ENCODE measurements around the gene PTBP2.

The PTBP2 gene

GRCh38 chr1:96708482-96708881 lies 13.1 kb upstream of the PTBP2 start:
- H3K27ac ChIP-seq (ENCODE audit: low read length), result no peak overlapping the region
- no peaks in the 10 kb centered on the region for H3K36me3 ChIP-seq (ENCODE audit: control insufficient read depth, insufficient read depth, low read length)
- no CpG with 5 or more reads among the region's 4 CpGs for WGBS (ENCODE audit: insufficient coverage, insufficient read length)
- no peaks in the 10 kb centered on the region for H3K4me1 ChIP-seq (ENCODE audit: control insufficient read depth, insufficient read depth, low read length)
- no peaks in the 10 kb centered on the region for H3K27me3 ChIP-seq (ENCODE audit: control insufficient read depth, insufficient read depth, low read length)
- DNase-seq (ENCODE audit: low read depth, low spot score), result no peak
- H3K4me3 ChIP-seq (ENCODE audit: low read length), result no peak overlapping the region
- H3K9me3 ChIP-seq (ENCODE audit: control insufficient read depth, insufficient read depth, low read length), result no peaks in the 10 kb centered on the region

GRCh38 chr1:96710708-96711477 lies 10.7 kb upstream of the PTBP2 start:
- no peaks in the 10 kb centered on the region for H3K4me1 ChIP-seq (ENCODE audit: control insufficient read depth, insufficient read depth, low read length)
- WGBS (ENCODE audit: insufficient coverage, insufficient read length), result no CpG with 5 or more reads among the region's 4 CpGs

GRCh38 chr1:96713649-96714048 lies 7.9 kb upstream of the PTBP2 start:
- WGBS (ENCODE audit: insufficient coverage, insufficient read length), result no CpG with 5 or more reads among the region's 3 CpGs
- no peak overlapping the region for H3K4me3 ChIP-seq (ENCODE audit: low read length)

More at GRCh38 chr1:96710708-96711477, 10.7 kb upstream of the PTBP2 start:
- H3K27me3 ChIP-seq (ENCODE audit: control insufficient read depth, insufficient read depth, low read length), result no peaks in the 10 kb centered on the region
- no peak for DNase-seq (ENCODE audit: low read depth, low spot score)
- no peaks in the 10 kb centered on the region for H3K9me3 ChIP-seq (ENCODE audit: control insufficient read depth, insufficient read depth, low read length)
- no peak overlapping the region for H3K4me3 ChIP-seq (ENCODE audit: low read length)
- no peaks in the 10 kb centered on the region for H3K36me3 ChIP-seq (ENCODE audit: control insufficient read depth, insufficient read depth, low read length)
- H3K27ac ChIP-seq (ENCODE audit: low read length), result no peak overlapping the region

GRCh38 chr1:96714881-96715280 lies 6.7 kb upstream of the PTBP2 start:
- no peak overlapping the region for H3K27ac ChIP-seq (ENCODE audit: low read length)

More at GRCh38 chr1:96713649-96714048, 7.9 kb upstream of the PTBP2 start:
- H3K27ac ChIP-seq (ENCODE audit: low read length), result no peak overlapping the region
- no peak for DNase-seq (ENCODE audit: low read depth, low spot score)
- no peaks in the 10 kb centered on the region for H3K36me3 ChIP-seq (ENCODE audit: control insufficient read depth, insufficient read depth, low read length)
- no peaks in the 10 kb centered on the region for H3K27me3 ChIP-seq (ENCODE audit: control insufficient read depth, insufficient read depth, low read length)
- H3K4me1 ChIP-seq (ENCODE audit: control insufficient read depth, insufficient read depth, low read length), result no peaks in the 10 kb centered on the region
- H3K9me3 ChIP-seq (ENCODE audit: control insufficient read depth, insufficient read depth, low read length), result no peaks in the 10 kb centered on the region

GRCh38 chr1:96715482-96715881 lies 6.1 kb upstream of the PTBP2 start:
- Histone ChIP-seq H3K9me3 (ENCODE audit: control insufficient read depth, insufficient read depth, low read length) (no peaks in the 10 kb centered on the region), H3K27ac (ENCODE audit: low read length) (no peak overlapping the region), H3K4me1 (ENCODE audit: control insufficient read depth, insufficient read depth, low read length) (no peaks in the 10 kb centered on the region), H3K27me3 (ENCODE audit: control insufficient read depth, insufficient read depth, low read length) (no peaks in the 10 kb centered on the region), H3K4me3 (ENCODE audit: low read length) (no peak overlapping the region), H3K36me3 (ENCODE audit: control insufficient read depth, insufficient read depth, low read length) (no peaks in the 10 kb centered on the region)
- no CpG with 5 or more reads among the region's 1 CpG for WGBS (ENCODE audit: insufficient coverage, insufficient read length)
- DNase-seq (ENCODE audit: low read depth, low spot score), result peak; percentile 85

More at GRCh38 chr1:96714881-96715280, 6.7 kb upstream of the PTBP2 start:
- H3K4me3 ChIP-seq (ENCODE audit: low read length), result no peak overlapping the region
- no peak for DNase-seq (ENCODE audit: low read depth, low spot score)
- H3K27me3 ChIP-seq (ENCODE audit: control insufficient read depth, insufficient read depth, low read length), result no peaks in the 10 kb centered on the region
- no peaks in the 10 kb centered on the region for H3K4me1 ChIP-seq (ENCODE audit: control insufficient read depth, insufficient read depth, low read length)
- H3K9me3 ChIP-seq (ENCODE audit: control insufficient read depth, insufficient read depth, low read length), result no peaks in the 10 kb centered on the region
- no peaks in the 10 kb centered on the region for H3K36me3 ChIP-seq (ENCODE audit: control insufficient read depth, insufficient read depth, low read length)
- no CpG with 5 or more reads among the region's 2 CpGs for WGBS (ENCODE audit: insufficient coverage, insufficient read length)

GRCh38 chr1:96721053-96721415 lies 550 bp upstream of the PTBP2 start:
- DNase-seq (ENCODE audit: low read depth, low spot score), result no peak
- Histone ChIP-seq H3K4me3 (ENCODE audit: low read length) (peak overlapping the region; percentile 97; the same call in 1 of the 2 replicates), H3K9me3 (ENCODE audit: control insufficient read depth, insufficient read depth, low read length) (no peaks in the 10 kb centered on the region), H3K27ac (ENCODE audit: low read length) (no peak overlapping the region), H3K27me3 (ENCODE audit: control insufficient read depth, insufficient read depth, low read length) (no peaks in the 10 kb centered on the region), H3K4me1 (ENCODE audit: control insufficient read depth, insufficient read depth, low read length) (no peaks in the 10 kb centered on the region), H3K36me3 (ENCODE audit: control insufficient read depth, insufficient read depth, low read length) (peaks cover 3% of the 10 kb centered on the region; the same call in 1 of the 2 replicates)
- no CpG with 5 or more reads among the region's 6 CpGs for WGBS (ENCODE audit: insufficient coverage, insufficient read length)

- Histone ChIP-seq H3K27ac (ENCODE audit: low read length) (no peak overlapping the region), H3K9me3 (ENCODE audit: control insufficient read depth, insufficient read depth, low read length) (no peaks in the 10 kb centered on the region), H3K36me3 (ENCODE audit: control insufficient read depth, insufficient read depth, low read length) (peaks cover 3% of the 10 kb centered on the region; the same call in 1 of the 2 replicates), H3K4me1 (ENCODE audit: control insufficient read depth, insufficient read depth, low read length) (no peaks in the 10 kb centered on the region), H3K4me3 (ENCODE audit: low read length) (peak overlapping the region; percentile 97), H3K27me3 (ENCODE audit: control insufficient read depth, insufficient read depth, low read length) (no peaks in the 10 kb centered on the region)
- DNase-seq (ENCODE audit: low read depth, low spot score), result no peak
- WGBS (ENCODE audit: insufficient coverage, insufficient read length), result no CpG with 5 or more reads among the region's 29 CpGs
Measured at GRCh38 chr1:96722161-96722922, 758 bp downstream of the PTBP2 start.

- Histone ChIP-seq H3K9me3 (ENCODE audit: control insufficient read depth, insufficient read depth, low read length) (no peaks in the 10 kb centered on the region), H3K4me1 (ENCODE audit: control insufficient read depth, insufficient read depth, low read length) (no peaks in the 10 kb centered on the region), H3K4me3 (ENCODE audit: low read length) (peak overlapping the region; percentile 97; the same call in 1 of the 2 replicates), H3K27ac (ENCODE audit: low read length) (no peak overlapping the region), H3K36me3 (ENCODE audit: control insufficient read depth, insufficient read depth, low read length) (peaks cover 3% of the 10 kb centered on the region; the same call in 1 of the 2 replicates), H3K27me3 (ENCODE audit: control insufficient read depth, insufficient read depth, low read length) (no peaks in the 10 kb centered on the region)
- DNase-seq (ENCODE audit: low read depth, low spot score), result no peak
- WGBS (ENCODE audit: insufficient coverage, insufficient read length), result no CpG with 5 or more reads among the region's 3 CpGs
Measured at GRCh38 chr1:96722958-96723357, 1.4 kb downstream of the PTBP2 start.

GRCh38 chr1:96723377-96723776 lies 1.8 kb downstream of the PTBP2 start:
- H3K9me3 ChIP-seq (ENCODE audit: control insufficient read depth, insufficient read depth, low read length), result no peaks in the 10 kb centered on the region
- peaks cover 3% of the 10 kb centered on the region; the same call in 1 of the 2 replicates for H3K36me3 ChIP-seq (ENCODE audit: control insufficient read depth, insufficient read depth, low read length)
- no peak overlapping the region for H3K4me3 ChIP-seq (ENCODE audit: low read length)
- H3K27me3 ChIP-seq (ENCODE audit: control insufficient read depth, insufficient read depth, low read length), result no peaks in the 10 kb centered on the region
- H3K4me1 ChIP-seq (ENCODE audit: control insufficient read depth, insufficient read depth, low read length), result no peaks in the 10 kb centered on the region
- no peak for DNase-seq (ENCODE audit: low read depth, low spot score)
- no CpG with 5 or more reads among the region's 4 CpGs for WGBS (ENCODE audit: insufficient coverage, insufficient read length)
- no peak overlapping the region for H3K27ac ChIP-seq (ENCODE audit: low read length)

- Histone ChIP-seq H3K36me3 (ENCODE audit: control insufficient read depth, insufficient read depth, low read length) (peaks cover 3% of the 10 kb centered on the region; the same call in 1 of the 2 replicates), H3K4me3 (ENCODE audit: low read length) (no peak overlapping the region), H3K9me3 (ENCODE audit: control insufficient read depth, insufficient read depth, low read length) (no peaks in the 10 kb centered on the region), H3K27me3 (ENCODE audit: control insufficient read depth, insufficient read depth, low read length) (no peaks in the 10 kb centered on the region), H3K27ac (ENCODE audit: low read length) (no peak overlapping the region), H3K4me1 (ENCODE audit: control insufficient read depth, insufficient read depth, low read length) (no peaks in the 10 kb centered on the region)
- no peak for DNase-seq (ENCODE audit: low read depth, low spot score)
- WGBS (ENCODE audit: insufficient coverage, insufficient read length), result no CpG with 5 or more reads among the region's 3 CpGs
Measured at GRCh38 chr1:96723936-96724335, 2.4 kb downstream of the PTBP2 start.
